VCaP (cell line): ENCODE measurements around the gene ZC3H8.

ENCODE experiments used
- H3K27ac ChIP-seq: fragments of 450-650 bp; 2 replicates; pipeline ENCODE4 v1.5.1; 2017
- CTCF ChIP-seq: fragments of 450-650 bp; conservative IDR thresholded peaks from 2 replicates; pipeline ENCODE4 v1.5.1; 2017; ENCODE audit warnings: mild to moderate bottlenecking, moderate library complexity

Gene ZC3H8

GRCh38 chr2:112162341-112162740 is 92.5 kb downstream of the ZC3H8 start:
- TF ChIP-seq CTCF: no peak

More at GRCh38 chr2:112162341-112162740, 92.5 kb downstream of the ZC3H8 start:
- H3K27ac ChIP-seq: no peak overlapping the region
